GM12872 (cell line): Measurements from ENCODE around the gene LPP.

Experiments used
- TF ChIP-seq, protein P1 (sequence below): IDR thresholded peaks from 3 replicates; pipeline ENCODE4 v1.5.1; 2011; ENCODE audit warnings: low read depth, mild to moderate bottlenecking, low read length, moderate library complexity; ENCODE audit not compliant: insufficient read depth

LPP gene

GRCh38 chr3:188243124-188243795 is 89.3 kb downstream of the LPP start:
- TF ChIP-seq, protein P1, sequence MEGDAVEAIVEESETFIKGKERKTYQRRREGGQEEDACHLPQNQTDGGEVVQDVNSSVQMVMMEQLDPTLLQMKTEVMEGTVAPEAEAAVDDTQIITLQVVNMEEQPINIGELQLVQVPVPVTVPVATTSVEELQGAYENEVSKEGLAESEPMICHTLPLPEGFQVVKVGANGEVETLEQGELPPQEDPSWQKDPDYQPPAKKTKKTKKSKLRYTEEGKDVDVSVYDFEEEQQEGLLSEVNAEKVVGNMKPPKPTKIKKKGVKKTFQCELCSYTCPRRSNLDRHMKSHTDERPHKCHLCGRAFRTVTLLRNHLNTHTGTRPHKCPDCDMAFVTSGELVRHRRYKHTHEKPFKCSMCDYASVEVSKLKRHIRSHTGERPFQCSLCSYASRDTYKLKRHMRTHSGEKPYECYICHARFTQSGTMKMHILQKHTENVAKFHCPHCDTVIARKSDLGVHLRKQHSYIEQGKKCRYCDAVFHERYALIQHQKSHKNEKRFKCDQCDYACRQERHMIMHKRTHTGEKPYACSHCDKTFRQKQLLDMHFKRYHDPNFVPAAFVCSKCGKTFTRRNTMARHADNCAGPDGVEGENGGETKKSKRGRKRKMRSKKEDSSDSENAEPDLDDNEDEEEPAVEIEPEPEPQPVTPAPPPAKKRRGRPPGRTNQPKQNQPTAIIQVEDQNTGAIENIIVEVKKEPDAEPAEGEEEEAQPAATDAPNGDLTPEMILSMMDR, result no peak

DNA sequence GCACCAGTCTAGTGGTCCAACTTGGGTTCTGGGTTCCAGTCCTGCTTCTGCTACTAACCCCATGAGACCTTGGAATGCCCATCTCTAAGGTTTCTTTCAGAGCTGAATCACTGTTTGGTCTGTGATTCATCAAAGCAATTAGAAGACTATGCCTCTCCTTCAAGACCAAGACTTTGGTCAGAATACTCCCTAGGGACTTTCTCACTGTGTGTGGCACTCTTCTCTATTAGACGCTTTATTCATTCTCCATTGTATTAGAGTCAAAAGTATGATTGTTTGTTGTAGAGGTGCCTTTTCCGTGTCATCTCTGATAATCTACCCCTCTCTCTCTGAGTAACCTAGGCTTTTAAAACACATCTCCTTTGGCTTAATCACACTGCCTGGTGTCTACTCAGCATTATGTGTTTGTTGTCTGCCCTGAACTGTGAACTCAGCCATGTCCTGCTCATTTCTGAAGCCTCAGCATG is 90.5 kb downstream of the LPP start:
- TF ChIP-seq, protein P1, result no peak

DNA sequence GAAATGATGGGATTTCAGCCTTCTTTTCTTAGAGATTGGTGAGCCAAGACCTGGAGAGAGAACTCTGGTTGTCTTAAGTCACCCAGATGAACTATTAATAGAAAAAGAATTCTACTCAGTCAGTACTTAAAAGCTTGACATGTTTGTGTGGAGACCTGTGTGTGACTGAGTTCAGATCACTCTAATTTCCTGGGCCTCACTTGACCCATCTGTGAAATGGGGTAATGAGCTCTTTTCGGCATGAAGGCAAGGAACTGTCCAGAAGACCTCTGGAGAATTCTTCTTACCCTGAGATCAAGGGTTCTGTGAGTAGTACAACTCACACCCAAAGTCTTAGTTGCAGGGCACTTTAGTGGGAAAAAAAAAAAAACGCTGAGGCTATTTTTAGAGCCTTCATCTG is 92.9 kb downstream of the LPP start:
- TF ChIP-seq, protein P1, result no peak

DNA sequence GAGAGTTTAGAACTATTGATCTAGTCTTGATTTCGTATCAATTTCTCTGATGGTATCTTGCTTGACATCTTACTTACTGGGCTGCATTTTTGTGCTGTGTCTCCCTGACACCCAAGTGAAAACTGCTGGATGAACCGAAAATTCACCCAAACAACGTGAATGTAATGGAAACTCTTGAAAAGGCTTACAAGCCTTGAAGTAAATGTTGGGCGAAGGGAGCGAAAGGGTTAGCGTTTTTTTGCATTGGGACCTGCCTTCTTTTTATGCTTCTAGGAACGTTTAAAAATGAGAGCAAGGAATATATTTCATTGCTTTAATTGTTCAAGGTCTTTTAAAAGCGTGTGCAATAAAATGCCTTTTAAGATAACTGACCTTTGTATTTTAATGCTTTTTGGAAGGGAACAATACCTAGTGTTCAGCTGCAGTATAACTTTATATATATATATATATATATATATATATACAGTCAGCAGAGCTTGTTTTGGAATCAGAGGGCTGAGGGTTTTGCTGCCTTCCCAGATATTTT is 94.1 kb downstream of the LPP start:
- TF ChIP-seq, protein P1, result no peak

- TF ChIP-seq, protein P1, result no peak
These were observed 99.3 kb downstream of the LPP start for GRCh38 chr3:188253123-188253793.

DNA sequence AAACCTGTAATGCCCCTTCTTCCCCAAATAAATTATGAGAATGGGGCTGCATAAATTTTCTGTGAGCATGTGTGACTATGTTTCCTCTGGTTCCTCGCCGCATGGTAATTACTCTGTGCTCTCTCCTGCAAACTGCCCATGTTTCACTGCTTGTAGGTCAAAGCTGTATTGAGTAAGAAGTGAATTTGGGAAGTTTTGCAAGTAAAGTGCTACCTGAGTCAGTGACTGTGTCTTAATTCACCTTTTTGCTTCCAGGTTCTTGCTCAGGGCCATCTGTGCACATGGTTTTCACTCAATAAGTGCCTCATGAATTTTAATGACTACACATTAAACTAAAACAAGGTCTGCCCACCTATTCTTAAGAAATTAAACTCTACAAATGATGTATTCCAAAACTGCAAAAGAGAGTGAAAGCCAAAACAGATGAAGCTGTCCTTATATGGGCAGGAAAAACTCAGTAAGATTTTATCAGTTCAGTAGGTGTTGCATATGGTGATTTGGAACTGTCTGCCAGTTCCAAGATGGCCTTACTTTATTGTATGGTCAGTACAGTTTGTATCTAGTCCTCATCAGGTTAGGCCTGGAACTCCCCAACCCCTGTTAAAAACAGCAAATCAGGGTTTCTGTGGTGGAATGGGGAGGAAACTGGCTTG is 100.0 kb downstream of the LPP start:
- TF ChIP-seq, protein P1, result no peak

GRCh38 chr3:188254520-188255070 is 100.6 kb downstream of the LPP start:
- TF ChIP-seq, protein P1, result no peak
